GM18858 (cell line): ENCODE results near the gene MAGI2.

ENCODE experiments used
- ATAC-seq: cut with Tn5 transposase; IDR thresholded peaks from one replicate; pipeline ENCODE4 v1.9.1; 2021; ENCODE audit not compliant: unreplicated experiment

MAGI2 gene

GRCh38 chr7:78389022-78389421 lies 1064.4 kb downstream of the MAGI2 start:
- ATAC-seq: no peak

- no peak for ATAC-seq
Observed at GRCh38 chr7:78386520-78386919, 1066.9 kb downstream of the MAGI2 start.

DNA sequence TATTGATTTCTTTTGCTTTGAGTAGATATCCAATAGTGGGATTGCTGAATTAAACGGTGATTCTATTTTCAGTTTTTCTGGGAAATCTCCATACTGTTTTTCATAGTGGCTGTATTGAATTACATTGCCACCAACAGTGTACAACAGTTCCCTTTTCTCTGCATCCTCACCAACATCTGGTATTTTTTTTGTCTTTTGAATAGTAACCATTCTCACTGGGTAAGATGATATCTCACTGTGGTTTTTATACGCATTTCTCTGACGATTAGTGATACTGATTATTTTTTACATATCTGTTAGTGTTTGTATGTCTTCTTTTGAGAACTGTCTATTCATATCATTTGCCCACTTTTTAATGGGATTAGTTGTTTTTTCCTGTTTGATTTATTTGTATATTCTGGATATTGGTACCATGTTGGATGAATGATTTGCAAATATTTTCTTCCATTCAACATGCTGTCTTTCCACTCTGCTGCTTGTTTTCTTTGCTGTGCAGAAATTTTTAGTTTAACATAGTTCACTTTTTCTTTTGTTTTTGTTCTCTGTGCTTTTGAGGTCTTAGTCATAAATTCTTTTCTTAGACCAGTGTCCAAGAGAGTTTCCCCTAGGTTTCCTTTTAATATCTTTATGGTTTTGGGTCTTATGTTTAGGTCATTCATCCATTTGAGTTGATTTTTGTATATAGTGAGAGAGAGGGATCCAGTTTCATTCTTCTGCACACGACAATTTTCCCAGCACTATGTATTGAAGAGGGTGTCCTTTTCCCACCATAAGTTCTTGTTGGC lies 1070.2 kb downstream of the MAGI2 start:
- ATAC-seq: no peak

DNA sequence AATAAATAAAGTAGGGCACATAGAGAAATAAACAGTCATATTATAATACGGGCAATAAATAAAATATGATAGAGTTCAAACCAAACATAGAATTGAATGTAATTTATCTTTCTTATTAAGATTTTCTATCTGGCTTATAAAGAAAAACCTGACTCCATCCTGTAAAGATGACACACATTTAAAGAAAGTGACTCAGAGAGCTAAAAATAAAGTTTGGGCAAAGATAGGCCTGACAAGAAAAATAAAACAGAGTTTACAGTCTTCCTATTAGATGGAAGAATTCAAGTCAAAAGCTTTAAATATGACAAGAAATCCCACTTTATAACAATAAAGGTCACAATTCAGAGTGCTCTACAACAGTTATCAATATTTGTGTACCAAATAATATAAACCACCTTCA lies 1074.3 kb downstream of the MAGI2 start:
- no peak for ATAC-seq

GRCh38 chr7:78377532-78377931 lies 1075.9 kb downstream of the MAGI2 start:
- no peak for ATAC-seq

- no peak for ATAC-seq
Observed at GRCh38 chr7:78370936-78371335, 1082.5 kb downstream of the MAGI2 start.

GRCh38 chr7:78368771-78369170 lies 1084.7 kb downstream of the MAGI2 start:
- no peak for ATAC-seq

DNA sequence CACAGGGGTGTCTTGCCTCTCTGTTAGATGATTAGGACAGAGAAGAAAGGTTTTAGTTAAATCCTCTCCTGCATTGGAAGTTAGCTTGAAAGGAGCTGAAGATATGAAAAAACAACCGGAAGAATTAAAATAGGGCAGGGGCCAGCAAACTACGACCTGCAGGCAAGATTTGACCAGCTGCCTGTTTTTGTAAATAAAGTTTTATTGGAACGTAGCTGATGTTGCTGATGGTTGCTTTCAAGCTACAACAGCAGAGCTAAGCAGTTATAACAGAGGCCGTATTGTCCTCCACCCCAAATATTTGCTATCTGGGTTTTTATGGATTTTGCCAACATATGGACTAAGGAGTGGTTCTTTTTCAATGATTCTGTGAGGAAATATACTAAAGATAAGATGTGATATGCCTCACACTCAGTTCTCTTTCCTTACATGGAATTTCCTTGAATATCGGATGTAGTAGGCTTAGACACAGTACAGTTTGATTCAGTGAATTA lies 1086.1 kb downstream of the MAGI2 start:
- ATAC-seq: no peak

DNA sequence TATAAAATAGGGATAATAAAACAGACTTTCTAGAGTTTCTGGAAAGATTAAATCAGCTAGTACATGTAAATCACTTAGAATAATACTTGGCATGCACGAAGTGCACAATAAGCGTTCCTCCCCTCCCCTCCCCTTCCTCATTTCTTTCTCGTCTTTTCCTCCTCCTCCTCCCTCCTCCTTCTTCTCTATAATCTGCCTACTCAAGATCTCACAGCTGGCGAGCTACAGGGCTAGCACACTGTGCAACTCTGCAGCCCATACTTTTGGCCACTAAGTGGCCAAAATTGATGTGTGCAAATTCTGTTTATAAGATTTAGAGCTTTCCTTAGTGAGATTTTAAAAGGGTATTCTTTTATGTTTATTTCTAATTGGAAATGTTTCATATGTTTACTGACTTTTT lies 1089.6 kb downstream of the MAGI2 start:
- ATAC-seq: no peak

GRCh38 chr7:78359836-78360235 lies 1093.6 kb downstream of the MAGI2 start:
- ATAC-seq: no peak

- no peak for ATAC-seq
Observed at GRCh38 chr7:78357709-78358108, 1095.8 kb downstream of the MAGI2 start.

DNA sequence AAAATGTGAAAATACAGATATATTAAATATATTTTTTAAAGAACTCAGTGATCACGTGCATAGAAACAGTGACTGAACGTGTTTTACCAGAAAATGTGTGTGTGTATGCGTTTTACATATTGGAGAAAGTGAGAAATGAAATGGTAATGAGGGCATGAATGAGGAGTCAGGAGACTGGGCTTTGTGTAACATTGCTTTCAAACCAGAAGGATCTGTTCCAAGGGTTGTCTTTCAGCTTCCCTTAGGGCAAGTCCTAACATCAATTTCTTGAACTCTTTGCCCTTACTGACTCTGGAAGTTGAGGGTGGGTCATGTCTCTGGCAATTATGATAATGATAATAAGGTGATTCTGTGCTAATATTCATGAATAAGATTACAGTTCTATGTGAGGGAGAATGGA lies 1097.6 kb downstream of the MAGI2 start:
- no peak for ATAC-seq

- no peak for ATAC-seq
Observed at GRCh38 chr7:78350926-78351325, 1102.5 kb downstream of the MAGI2 start.

DNA sequence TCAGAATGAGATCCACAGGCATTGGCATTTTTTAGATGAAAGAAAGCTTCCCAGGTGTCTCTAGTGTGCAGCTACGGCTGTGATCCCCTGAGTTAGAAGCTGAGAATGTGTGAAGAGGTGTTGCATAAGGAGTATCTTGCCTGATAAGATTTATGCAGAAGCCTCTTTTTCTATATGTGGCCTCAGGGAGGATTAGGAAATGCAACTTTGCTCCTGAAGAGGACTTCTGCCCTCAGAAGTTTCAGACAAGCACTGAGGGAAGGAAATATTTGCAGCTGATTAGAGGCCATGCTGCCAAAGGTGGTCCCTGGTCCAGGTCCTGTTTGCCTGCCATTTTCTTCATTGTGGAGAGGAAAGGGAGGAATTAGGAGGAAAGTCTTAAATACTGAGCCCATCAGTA lies 1103.1 kb downstream of the MAGI2 start:
- ATAC-seq: no peak

DNA sequence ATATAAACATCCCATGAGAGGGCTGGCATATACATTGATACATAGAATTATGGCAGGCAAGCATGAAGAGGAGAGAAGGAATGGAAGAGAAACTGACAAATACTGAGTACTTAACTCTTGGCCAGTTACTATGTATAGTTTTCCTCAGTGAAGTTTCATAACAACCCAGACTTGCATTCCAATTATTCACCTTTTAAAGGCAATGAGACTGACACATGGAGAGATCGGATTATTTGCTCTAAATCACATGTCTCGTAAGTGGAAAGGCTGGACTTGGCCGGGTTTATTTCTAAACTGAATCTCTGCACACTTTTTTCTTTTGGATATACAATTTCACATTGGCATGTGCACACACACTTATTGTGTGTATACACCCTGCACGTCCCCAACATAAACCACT lies 1106.6 kb downstream of the MAGI2 start:
- no peak for ATAC-seq

DNA sequence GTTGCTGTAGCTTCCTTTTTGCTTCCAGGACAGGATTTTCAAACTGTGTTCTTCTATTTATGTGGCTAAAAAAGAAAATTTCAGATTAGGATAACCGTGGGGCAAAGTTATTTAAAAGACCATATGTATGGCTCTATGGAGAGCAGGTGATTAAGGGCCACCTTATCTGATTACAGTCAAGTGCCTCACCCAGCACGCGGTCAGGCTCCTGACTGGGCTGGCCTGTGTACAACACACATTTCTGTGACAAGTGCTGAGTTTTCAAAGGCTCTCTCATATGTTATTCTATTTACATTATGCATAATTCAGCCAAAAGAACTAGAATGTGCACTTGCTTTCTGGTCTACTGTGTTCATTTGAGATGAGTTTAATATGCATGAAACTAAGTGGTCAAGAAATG lies 1107.5 kb downstream of the MAGI2 start:
- ATAC-seq: no peak

DNA sequence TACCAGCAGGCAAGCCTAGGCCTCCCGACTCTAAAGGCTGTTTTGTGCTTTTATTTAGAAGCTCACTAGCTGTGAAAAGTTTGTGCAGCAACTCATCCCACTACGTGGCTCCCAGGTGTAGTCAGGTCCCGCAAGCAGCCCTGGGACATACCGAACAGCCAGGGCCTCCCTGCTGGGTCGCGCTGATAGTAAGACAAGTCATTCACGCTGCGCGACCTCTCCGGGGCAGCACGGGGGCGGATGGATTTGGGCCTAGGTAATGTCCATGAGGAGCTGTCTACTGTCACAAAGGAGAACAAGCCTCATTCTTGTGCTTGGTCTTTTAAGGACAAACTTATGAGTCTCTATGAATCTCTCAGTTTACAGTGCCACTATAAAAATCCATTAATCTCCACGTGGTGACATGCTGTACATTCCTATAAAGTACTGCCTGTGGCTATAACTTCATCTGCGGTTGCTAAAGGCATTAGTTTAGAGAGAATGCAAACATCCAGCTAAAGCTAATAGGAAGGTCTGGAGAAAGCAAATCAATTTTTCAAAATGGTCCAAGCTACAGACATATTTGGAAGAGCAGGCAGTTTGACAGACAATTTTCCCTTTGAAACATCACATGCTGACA lies 1108.1 kb downstream of the MAGI2 start:
- ATAC-seq: no peak

DNA sequence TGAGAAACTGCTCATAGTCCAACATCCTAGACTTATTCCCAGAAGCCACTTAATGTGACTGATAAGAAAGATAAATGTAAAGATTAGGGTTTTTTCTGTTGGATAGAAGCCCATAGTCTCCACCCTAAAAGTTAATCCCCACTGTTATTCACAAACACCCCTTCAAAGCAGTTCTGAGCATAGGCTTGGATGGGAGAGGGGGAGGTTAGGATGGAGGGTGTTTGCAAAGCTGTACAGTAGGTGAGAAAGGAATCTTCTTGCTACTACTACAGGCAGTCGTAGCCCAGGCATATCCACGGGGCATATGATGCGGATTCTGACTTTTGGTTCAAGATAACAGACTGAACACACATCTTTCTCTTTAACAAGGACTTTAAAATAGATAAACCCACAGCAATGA lies 1119.0 kb downstream of the MAGI2 start:
- no peak for ATAC-seq

DNA sequence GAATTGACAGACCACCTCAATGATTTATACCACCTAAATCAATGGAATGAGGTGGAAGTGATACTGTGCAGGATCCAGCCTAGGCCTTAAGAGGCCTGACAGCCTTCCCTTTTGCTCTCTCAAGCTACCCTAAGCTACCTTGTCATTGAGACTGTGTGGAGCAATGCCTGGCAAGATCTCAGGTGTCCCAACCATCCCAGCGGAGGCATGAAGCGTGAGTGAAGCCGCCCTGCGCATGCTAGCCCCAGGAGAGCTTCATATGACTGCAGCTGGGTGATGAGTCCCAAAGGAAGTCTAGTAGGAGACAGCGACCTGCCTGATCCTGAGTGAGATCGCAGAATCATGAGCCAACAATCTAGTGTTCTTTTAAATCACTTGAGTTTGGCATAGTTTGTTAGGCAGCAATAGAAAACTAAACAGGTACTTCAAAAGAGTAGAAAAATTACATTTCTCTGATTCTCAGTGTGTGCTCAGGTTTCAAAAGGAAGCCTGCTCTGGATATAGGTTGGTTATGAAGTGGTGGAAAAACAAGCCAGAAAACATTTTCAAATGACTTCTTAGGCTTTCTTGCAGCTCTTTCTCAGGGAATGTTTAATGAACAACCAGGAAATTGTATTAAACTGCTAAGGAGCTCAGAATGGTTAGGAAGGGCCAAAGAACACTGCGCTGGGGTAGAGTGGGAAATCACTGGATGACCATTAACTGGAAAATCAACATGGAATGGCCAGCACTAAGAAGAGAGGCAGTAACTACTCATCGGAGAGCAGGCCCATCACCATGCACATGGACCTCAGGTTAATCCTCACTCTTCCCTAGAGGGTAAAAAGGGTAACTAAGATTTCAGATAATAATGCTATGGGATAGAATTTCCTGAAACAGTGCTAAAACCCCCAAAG lies 1119.7 kb downstream of the MAGI2 start:
- ATAC-seq: no peak

- no peak for ATAC-seq
Observed at GRCh38 chr7:78329001-78329655, 1124.3 kb downstream of the MAGI2 start.

GRCh38 chr7:78327718-78328117 lies 1125.7 kb downstream of the MAGI2 start:
- no peak for ATAC-seq
